Tibial nerve (tissue), 3 donors: ENCODE data around the gene EXOC6B.

Experiments used
- POLR2A ChIP-seq, 2 donors: fragments of 450-650 bp; IDR thresholded peaks; one replicate each; pipeline ENCODE4 v1.6.1; 2017; ENCODE audit warnings: antibody characterized with exemption in 2 of 2, mild to moderate bottlenecking in 2 of 2, moderate library complexity in 2 of 2
- TF ChIP-seq, protein P1 (sequence below), 5 experiments: fragments of 200-600 bp in 3 of 5; fragments of 450-650 bp in 2 of 5; sonication (generic) in 3 of 5; IDR thresholded peaks; one replicate each; pipeline ENCODE4 v1.5.1; 2016 to 2019; ENCODE audit warnings: antibody characterized with exemption in 5 of 5, mild to moderate bottlenecking in 3 of 5, moderate library complexity in 2 of 5

DNA sequence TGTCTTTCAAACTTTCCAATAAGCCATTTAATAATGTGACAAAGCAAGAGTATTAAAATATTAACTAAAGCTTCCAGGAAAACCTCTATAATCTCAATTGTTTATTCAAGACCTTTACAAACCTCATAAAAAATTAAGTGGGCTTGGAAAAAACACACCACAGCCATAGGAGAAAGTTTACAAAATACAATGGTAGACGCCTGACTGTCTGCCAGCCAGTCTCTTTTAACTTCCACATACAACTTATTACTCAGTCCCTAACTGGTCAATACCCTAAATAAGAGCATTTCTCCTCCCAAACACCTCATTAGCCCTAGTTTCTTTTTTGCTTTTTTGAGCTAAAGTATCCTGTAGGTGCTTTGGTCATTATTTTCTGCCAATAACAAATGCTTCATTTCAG is 430.7 kb downstream of the EXOC6B start:
- TF ChIP-seq POLR2A (IDR thresholded peaks at IDR 0.05): no peak
- TF ChIP-seq, protein P1, sequence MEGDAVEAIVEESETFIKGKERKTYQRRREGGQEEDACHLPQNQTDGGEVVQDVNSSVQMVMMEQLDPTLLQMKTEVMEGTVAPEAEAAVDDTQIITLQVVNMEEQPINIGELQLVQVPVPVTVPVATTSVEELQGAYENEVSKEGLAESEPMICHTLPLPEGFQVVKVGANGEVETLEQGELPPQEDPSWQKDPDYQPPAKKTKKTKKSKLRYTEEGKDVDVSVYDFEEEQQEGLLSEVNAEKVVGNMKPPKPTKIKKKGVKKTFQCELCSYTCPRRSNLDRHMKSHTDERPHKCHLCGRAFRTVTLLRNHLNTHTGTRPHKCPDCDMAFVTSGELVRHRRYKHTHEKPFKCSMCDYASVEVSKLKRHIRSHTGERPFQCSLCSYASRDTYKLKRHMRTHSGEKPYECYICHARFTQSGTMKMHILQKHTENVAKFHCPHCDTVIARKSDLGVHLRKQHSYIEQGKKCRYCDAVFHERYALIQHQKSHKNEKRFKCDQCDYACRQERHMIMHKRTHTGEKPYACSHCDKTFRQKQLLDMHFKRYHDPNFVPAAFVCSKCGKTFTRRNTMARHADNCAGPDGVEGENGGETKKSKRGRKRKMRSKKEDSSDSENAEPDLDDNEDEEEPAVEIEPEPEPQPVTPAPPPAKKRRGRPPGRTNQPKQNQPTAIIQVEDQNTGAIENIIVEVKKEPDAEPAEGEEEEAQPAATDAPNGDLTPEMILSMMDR (IDR thresholded peaks at IDR 0.05): no peak
